Neural cell (in vitro differentiated cells): ENCODE measurements around the gene TEX14. TPM values are rescaled to one million over a fixed set of nuclear protein-coding genes. Genes with fewer than 3 reads are reported as not detected.

Experiments
- H2AFZ ChIP-seq: fragments of 200-600, 300-800 bp; sonication (generic), shearing (Covaris generic); 2 replicates; pipeline ENCODE4 v1.6.0; 2014; ENCODE audit warnings: low read depth, mild to moderate bottlenecking, antibody characterized with exemption, low read length, moderate library complexity
- H3F3A ChIP-seq: fragments of 200-600 bp; shearing (Covaris generic); 2 replicates; pipeline ENCODE4 v1.6.1; 2016; ENCODE audit warnings: mild to moderate bottlenecking, moderate library complexity, mixed read lengths, antibody characterized with exemption, low read length; ENCODE audit not compliant: insufficient read depth, poor library complexity, severe bottlenecking
- H3K27ac ChIP-seq: fragments of 200-600, 300-800 bp; sonication (generic), shearing (Covaris generic); 2 replicates; pipeline ENCODE4 v1.5.1; 2014; ENCODE audit warnings: mild to moderate bottlenecking, low read length, moderate library complexity
- H3K27me3 ChIP-seq: fragments of 300-800, 200-600 bp; sonication (generic), shearing (Covaris generic); 2 replicates; pipeline ENCODE4 v1.6.0; 2014; ENCODE audit warnings: mild to moderate bottlenecking, low read depth, low read length, moderate library complexity; ENCODE audit not compliant: insufficient read depth
- H3K36me3 ChIP-seq: fragments of 300-800, 200-600 bp; sonication (generic), shearing (Covaris generic); 2 replicates; pipeline ENCODE4 v1.5.1; 2014; ENCODE audit warnings: mild to moderate bottlenecking, antibody characterized with exemption, low read length, moderate library complexity; ENCODE audit not compliant: insufficient read depth
- H3K4me2 ChIP-seq: fragments of 300-800, 200-600 bp; sonication (generic), shearing (Covaris generic); 2 replicates; pipeline ENCODE4 v1.6.0; 2014; ENCODE audit warnings: mild to moderate bottlenecking, low read length
- H3K4me3 ChIP-seq: fragments of 300-800, 200-600 bp; sonication (generic), shearing (Covaris generic); 2 replicates; pipeline ENCODE4 v1.5.1; 2014; ENCODE audit warnings: mild to moderate bottlenecking, low read length, moderate library complexity
- H3K79me2 ChIP-seq: fragments of 200-600 bp; shearing (Covaris generic); replicated peaks from 2 replicates; pipeline ENCODE4 v1.6.0; 2014; ENCODE audit warnings: mild to moderate bottlenecking, low read length, moderate library complexity; ENCODE audit not compliant: insufficient read depth
- H3K9ac ChIP-seq: fragments of 300-800, 200-600 bp; sonication (generic), shearing (Covaris generic); 2 replicates; pipeline ENCODE4 v1.6.1; 2016; ENCODE audit warnings: mild to moderate bottlenecking, low read length, mixed read lengths
- H3K9me2 ChIP-seq: fragments of 200-600 bp; shearing (Covaris generic); 2 replicates; pipeline ENCODE4 v1.6.1; 2016; ENCODE audit warnings: mild to moderate bottlenecking, low read length, mixed read lengths; ENCODE audit not compliant: insufficient read depth
- H3K9me3 ChIP-seq: fragments of 200-600, 300-800 bp; sonication (generic), shearing (Covaris generic); 2 replicates; pipeline ENCODE4 v1.6.1; 2016; ENCODE audit warnings: mild to moderate bottlenecking, mixed run types, low read length, moderate library complexity, mixed read lengths
- H4K20me1 ChIP-seq: fragments of 200-600 bp; shearing (Covaris generic); 2 replicates; pipeline ENCODE4 v1.6.1; 2016; ENCODE audit warnings: mild to moderate bottlenecking, mixed run types; ENCODE audit not compliant: insufficient read depth
- CTCF ChIP-seq: fragments of 450-650 bp; IDR thresholded peaks from 2 replicates; pipeline ENCODE4 v1.5.1; 2014; ENCODE audit warnings: antibody characterized with exemption, mild to moderate bottlenecking, moderate library complexity; ENCODE audit not compliant: poor library complexity, severe bottlenecking
- EP300 ChIP-seq: fragments of 450-650 bp; conservative IDR thresholded peaks from 2 replicates; pipeline ENCODE4 v1.6.1; 2014; ENCODE audit warnings: antibody characterized with exemption, mild to moderate bottlenecking, moderate library complexity; ENCODE audit not compliant: poor library complexity, severe bottlenecking
- EZH2 ChIP-seq: fragments of 200-600, 300-800 bp; shearing (Covaris generic), sonication (generic); IDR thresholded peaks from 2 replicates; pipeline ENCODE4 v1.6.1; 2014; ENCODE audit warnings: antibody characterized with exemption, low read length, borderline replicate concordance, mild to moderate bottlenecking; ENCODE audit not compliant: insufficient read depth, poor library complexity, severe bottlenecking
- MXI1 ChIP-seq: fragments of 450-650 bp; conservative IDR thresholded peaks from 2 replicates; pipeline ENCODE4 v1.6.1; 2014; ENCODE audit warnings: antibody characterized with exemption, mild to moderate bottlenecking; ENCODE audit not compliant: poor library complexity, severe bottlenecking
- POLR2AphosphoS5 ChIP-seq: IDR thresholded peaks from 2 replicates; pipeline ENCODE4 v1.6.1; 2012
- RAD21 ChIP-seq: fragments of 450-650 bp; conservative IDR thresholded peaks from 2 replicates; pipeline ENCODE4 v1.6.1; 2014; ENCODE audit warnings: antibody characterized with exemption, mild to moderate bottlenecking, moderate library complexity
- SMC3 ChIP-seq: fragments of 450-650 bp; conservative IDR thresholded peaks from 2 replicates; pipeline ENCODE4 v1.6.1; 2014; ENCODE audit warnings: antibody characterized with exemption, mild to moderate bottlenecking, moderate library complexity; ENCODE audit not compliant: poor library complexity
- TAF1 ChIP-seq: IDR thresholded peaks from 2 replicates; pipeline ENCODE4 v1.6.1; 2012; ENCODE audit warnings: low read depth
- polyA plus RNA-seq: library from polyadenylated mRNA; depleted of rRNA; stranded (reverse); fragments of >200 nt; gene quantifications from 2 replicates; pipeline ENCODE4 v1.2.3, GENCODE V29; 2014
- TF ChIP-seq, protein P1 (sequence below): IDR thresholded peaks from 2 replicates; pipeline ENCODE4 v1.6.1; 2012; ENCODE audit warnings: borderline replicate concordance

The TEX14 gene
- polyA plus RNA-seq, 1 donor from 2014 or later, result 1.4 TPM

- Histone ChIP-seq H4K20me1 (no peaks in the 10 kb centered on the region), H3K27ac (no peak overlapping the region), H3K27me3 (no peaks in the 10 kb centered on the region)
These were observed 152.1 kb downstream of the TEX14 start for GRCh38 chr17:58539698-58540097.

GRCh38 chr17:58538811-58539409 is 152.9 kb downstream of the TEX14 start:
- Histone ChIP-seq H3F3A (no peaks in the 10 kb centered on the region), H2AFZ (no peak overlapping the region), H3K9me2 (no peaks in the 10 kb centered on the region), H3K27me3 (no peaks in the 10 kb centered on the region), H3K27ac (no peak overlapping the region), H4K20me1 (no peaks in the 10 kb centered on the region), H3K4me3 (no peak overlapping the region), H3K4me2 (no peak overlapping the region), H3K9me3 (no peaks in the 10 kb centered on the region), H3K9ac (no peak overlapping the region), H3K79me2 (no peaks in the 10 kb centered on the region), H3K36me3 (no peaks in the 10 kb centered on the region)
- no peak for TF ChIP-seq POLR2AphosphoS5
- TF ChIP-seq, protein P1, sequence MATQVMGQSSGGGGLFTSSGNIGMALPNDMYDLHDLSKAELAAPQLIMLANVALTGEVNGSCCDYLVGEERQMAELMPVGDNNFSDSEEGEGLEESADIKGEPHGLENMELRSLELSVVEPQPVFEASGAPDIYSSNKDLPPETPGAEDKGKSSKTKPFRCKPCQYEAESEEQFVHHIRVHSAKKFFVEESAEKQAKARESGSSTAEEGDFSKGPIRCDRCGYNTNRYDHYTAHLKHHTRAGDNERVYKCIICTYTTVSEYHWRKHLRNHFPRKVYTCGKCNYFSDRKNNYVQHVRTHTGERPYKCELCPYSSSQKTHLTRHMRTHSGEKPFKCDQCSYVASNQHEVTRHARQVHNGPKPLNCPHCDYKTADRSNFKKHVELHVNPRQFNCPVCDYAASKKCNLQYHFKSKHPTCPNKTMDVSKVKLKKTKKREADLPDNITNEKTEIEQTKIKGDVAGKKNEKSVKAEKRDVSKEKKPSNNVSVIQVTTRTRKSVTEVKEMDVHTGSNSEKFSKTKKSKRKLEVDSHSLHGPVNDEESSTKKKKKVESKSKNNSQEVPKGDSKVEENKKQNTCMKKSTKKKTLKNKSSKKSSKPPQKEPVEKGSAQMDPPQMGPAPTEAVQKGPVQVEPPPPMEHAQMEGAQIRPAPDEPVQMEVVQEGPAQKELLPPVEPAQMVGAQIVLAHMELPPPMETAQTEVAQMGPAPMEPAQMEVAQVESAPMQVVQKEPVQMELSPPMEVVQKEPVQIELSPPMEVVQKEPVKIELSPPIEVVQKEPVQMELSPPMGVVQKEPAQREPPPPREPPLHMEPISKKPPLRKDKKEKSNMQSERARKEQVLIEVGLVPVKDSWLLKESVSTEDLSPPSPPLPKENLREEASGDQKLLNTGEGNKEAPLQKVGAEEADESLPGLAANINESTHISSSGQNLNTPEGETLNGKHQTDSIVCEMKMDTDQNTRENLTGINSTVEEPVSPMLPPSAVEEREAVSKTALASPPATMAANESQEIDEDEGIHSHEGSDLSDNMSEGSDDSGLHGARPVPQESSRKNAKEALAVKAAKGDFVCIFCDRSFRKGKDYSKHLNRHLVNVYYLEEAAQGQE, result no peak

More at GRCh38 chr17:58539698-58540097, 152.1 kb downstream of the TEX14 start:
- Histone ChIP-seq H3K4me3 (no peak overlapping the region), H3K79me2 (no peaks in the 10 kb centered on the region), H3K4me2 (no peak overlapping the region), H3F3A (no peaks in the 10 kb centered on the region), H3K36me3 (no peaks in the 10 kb centered on the region), H3K9me2 (no peaks in the 10 kb centered on the region), H3K9me3 (no peaks in the 10 kb centered on the region), H3K9ac (no peak overlapping the region), H2AFZ (no peak overlapping the region)
- TF ChIP-seq CTCF (no peak), TAF1 (no peak), MXI1 (no peak), RAD21 (no peak), EP300 (no peak), EZH2 (no peak), POLR2AphosphoS5 (no peak), SMC3 (no peak)
- TF ChIP-seq, protein P1, result no peak
